ENCODE results near the gene PAWR.

- TF ChIP-seq CTCF (IDR thresholded peaks at IDR 0.05), result no peak
- no peak for TF ChIP-seq POLR2A (IDR thresholded peaks at IDR 0.05)
- TF ChIP-seq EP300 (IDR thresholded peaks at IDR 0.05), result no peak
These were observed 9.7 kb downstream of the PAWR start for GRCh38 chr12:79681008-79681590.
